GM21360 (cell line): ENCODE data around the gene ZNRF2.
"Not testable (repeated sequence)": the region's sequence is repeated elsewhere in the genome, so short reads cannot be mapped to it uniquely, and the experiment has no call there.

Experiments
- ATAC-seq: cut with Tn5 transposase; IDR thresholded peaks from one replicate; pipeline ENCODE4 v1.9.1; 2021; ENCODE audit warnings: mild to moderate bottlenecking, moderate library complexity; ENCODE audit not compliant: unreplicated experiment

ZNRF2 gene

DNA sequence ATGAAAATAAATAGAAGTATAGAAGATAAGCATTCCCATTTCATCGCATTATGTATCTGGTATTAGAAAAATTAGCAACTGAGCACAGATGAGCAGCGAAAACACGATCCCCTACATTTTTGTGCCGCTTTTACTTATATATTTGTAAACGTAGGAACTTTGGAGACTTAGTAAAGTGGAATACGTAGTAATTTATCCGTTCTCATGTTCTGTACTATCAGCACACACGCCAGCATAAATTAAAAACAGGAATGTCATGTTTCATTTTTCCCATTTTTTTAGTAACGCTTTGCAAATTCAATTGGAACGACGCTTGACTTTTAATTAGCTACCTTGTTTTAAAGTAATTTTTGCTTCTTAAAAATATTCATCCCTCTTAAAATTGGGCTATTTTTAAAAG lies 2.4 kb downstream of the ZNRF2 start:
- ATAC-seq, result no peak

DNA sequence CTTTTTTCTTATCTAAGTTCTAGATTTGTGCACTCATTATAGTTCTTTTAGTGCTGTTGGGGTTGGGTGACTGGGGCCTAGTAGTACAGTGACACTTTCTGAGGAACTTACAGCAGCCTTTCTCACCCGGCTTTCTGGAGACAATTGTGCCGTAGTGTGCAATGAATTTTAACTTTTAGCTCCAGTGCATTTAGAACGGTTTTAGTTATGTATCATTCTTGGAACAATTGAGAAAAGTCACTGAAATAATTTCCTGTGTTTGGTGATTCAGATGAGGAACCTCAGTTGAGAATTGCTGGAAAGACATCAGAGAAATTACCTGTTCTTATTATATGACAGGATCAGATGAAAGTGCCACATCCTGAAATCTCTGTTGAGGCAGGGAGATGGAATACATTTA lies 3.2 kb downstream of the ZNRF2 start:
- ATAC-seq, result not testable (repeated sequence)

DNA sequence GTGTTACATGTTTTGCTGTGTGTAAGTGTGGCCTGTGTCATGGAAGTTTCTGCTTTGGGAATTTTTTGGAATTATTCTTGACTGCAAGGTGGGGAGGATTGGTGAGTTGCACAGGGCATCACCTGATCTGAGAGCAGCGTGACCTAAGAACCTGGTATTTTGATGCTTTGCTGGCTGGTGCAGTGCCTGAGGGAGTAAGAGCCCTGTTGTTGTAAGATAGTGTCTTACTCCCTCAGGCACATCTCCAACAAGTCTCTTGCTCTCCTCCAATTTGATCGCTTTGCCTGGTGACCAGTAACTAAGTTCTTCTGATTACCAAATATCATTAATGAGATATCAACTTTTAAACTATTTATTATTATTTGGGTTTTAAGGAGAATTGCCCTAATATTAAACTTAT lies 5.2 kb downstream of the ZNRF2 start:
- not testable (repeated sequence) for ATAC-seq

DNA sequence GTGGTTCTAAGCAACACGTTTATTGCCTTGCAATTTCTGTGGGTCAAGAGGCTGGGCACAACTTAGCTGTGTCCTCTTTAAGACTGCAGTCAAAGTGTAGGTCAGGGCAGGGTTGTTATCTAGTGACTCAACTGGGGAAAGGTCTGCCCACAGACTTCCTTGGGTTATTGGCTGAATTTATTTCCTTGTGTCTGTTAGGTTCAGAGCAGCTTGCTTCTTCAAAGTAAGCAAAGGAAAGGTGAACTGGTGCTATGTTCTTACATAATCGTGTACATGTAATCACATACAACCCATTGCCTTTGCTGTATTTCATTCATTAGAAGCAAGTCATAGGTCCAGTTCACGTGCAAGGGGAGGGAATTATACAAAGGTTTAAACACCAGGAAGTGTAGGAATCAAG lies 5.9 kb downstream of the ZNRF2 start:
- ATAC-seq, result not testable (repeated sequence)

DNA sequence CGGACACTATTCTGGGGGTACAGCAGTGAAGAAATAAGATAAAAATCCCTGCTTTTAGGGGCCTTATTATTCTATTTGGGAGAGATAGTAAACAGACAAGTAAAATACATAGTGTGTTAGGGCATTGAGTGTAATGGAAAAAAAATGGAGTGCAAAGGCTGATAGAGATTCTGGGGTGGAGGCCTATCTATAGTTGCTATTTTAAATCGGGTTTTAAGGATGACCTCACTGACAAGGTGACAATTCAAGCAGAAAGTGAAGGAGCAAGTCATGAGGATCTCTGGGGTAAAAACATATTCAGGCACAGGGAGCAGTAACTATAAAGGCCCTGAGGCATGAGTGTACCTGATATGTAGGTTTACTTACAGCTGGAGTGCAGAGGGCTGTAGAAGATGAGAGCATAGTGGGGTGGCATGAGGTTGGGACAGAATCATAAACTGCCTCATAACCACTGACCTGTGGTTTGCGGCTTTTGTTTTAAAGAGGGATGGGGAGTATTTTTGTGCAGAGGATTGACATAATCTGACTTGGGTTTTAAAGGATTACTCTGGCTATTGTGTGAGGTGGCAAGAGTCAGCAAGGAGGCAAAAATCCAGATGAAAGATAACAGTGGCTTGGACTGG lies 8.1 kb downstream of the ZNRF2 start:
- not testable (repeated sequence) for ATAC-seq

DNA sequence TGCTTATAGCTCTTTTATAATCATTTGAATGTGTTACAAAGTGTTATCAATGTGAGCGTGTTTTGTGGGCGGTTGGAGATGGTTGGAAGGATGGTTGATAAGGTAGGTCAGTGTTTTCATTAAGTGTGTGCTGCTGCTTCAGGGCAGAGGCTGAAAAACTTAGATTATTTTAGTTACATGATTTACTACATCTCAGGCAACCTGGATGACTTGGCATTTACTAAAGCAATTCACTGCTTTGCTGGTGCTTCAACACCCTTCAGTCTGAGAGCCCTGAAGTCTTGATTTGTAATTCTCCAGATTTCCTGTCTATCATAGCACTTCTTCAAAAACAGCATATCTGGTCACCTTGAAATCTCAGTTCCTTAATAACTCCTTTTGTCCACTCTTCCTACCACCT lies 11.9 kb downstream of the ZNRF2 start:
- not testable (repeated sequence) for ATAC-seq

DNA sequence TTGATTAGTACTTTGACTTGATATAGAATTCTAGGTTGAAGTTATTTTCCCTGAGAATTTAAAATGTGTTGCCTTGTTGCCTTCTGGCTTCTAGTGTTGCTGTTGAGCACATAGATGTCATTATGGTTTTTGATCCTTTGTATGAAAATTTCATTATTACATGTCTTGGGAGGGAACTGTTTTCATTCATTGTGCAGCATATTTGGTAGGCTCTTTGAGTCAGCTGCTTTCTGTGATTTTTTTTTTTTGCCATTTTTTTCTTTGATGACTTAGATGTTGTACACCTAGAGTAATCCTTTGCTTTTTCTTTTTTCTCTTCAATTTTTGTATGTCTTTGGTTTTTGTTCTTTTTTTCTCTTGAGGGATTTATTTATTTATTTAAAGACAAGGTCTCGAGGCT lies 13.1 kb downstream of the ZNRF2 start:
- ATAC-seq, result not testable (repeated sequence)

DNA sequence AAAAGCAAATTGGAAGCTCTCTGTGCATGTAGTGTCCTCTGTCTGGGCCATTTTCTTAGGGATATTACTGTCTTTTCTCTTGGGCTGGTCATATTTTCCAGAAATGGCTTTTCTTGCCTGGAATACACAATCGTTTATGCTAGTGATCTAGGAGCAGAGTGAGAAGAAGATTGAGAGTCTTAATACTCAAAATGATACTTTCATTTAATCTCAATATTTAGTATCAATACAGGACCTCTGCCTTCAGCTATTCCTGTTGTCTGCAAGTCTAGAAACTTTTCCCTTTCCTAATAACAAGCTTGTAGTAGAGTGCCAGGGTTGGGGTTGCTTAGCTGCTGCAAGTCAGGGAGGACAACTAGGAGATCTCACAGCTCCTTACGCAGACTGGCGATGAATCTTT lies 14.0 kb downstream of the ZNRF2 start:
- not testable (repeated sequence) for ATAC-seq

DNA sequence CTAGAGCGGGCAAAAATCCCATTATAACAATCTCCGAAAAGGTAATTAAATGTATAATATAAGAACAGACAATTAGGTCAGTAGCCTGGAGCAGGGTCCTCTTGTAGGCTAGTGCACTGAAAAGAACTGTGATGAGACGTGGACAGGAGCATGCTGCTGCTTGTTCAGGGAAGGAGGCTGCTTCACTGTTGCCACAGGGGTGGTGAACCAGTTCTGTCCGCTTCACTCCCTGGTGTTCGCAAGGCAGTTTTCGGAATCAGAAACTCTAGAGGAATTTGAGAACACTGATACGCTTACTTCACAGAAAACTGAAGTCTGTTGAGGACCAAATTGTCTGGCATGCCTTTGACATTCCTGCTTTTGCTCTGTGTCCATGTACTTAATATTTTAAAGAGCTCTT lies 17.4 kb downstream of the ZNRF2 start:
- no peak for ATAC-seq

DNA sequence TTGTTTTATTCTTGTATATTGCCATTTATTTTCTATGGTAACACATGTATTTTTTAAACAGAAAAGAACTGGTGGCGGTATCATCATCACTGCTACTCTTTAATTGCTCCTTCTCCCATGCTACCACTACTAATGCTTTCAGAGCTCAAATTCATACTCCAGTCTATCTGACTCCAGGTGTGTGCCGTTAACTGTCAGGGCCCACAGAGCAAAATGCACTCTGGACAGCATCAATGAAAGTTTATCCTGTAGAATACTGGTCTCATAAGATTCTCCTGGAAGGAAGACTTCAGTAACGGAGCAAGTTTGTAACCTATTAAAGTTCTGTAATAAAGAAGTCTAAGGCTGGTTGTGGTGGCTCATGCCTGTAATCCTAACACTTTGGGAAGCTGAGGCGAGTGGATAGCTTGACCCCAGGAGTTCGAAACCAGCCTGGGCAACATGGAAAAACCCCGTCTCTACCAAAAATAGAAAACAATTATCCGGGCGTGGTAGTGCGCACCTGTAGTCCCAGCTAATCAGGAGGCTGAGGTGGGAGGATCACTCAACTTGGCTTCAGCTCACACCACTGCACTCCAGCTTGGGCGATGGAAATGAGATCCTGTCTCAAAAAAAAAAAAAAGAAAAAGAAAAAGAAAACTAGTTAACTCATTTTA lies 18.4 kb downstream of the ZNRF2 start:
- no peak for ATAC-seq

DNA sequence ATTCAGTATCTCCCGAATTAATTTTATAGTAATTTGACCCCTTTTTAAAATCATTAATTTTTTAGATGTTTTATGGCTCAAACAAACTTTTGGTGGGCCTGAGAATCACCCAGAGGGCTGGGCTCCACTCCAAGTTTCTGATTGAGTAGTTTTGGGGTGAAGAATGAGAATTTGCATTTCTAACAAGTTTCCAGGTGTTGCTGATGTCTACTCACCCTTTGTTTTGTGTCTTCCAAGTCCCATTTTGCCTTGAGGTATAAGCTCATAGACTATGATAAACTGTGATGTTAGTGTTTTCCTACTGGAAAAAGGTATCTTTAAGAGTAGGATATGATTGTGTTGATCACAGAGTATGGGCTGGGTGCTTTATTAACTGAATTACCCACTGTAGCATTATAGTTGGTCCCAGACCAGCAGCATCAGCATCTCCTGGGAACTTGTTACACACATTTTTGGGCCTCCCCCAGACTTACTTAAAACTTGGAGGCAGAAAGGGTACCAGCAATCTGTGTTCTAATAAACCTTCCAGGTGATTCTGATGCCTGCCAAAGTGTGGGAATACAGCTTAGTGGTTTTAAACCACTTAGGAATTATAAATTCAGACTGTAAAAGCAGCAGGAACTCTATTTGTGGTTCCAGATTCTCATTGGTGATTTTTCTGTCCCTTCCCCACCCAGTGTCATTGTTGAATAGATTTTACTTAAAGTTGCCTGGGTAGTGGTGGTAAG lies 19.1 kb downstream of the ZNRF2 start:
- ATAC-seq, result peak; percentile 60

DNA sequence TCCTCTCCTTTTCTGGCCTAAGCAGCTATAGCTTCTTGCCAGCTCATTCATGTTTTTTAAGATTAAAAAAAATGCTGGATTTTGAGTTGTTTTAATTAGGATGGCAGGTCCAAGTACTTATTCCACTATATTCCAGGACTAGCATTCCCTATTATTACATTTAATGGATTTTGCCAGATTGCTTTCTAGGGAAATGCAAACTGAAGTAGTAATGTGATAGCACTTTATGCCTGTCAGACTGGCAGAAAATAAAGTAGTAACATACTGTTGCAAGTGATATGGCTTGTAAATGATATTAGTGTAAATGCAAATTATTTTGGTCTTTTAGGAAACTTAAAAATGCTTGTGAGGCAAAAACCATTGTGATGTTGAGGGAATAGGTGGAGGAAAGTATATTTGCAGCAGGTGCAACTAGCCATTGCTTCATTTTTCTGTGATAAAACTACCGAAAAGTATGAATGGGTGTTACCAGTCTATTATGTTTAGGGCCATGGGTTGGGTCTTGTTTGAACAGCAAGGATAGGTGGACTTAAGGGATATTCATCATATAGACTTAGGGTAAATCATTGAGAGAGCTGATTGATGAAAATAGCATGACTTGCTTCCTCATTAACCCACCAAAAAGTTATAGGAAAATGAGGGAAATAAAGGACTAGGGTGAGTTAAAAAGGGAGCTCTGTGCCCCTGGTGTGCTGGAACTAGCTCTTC lies 19.9 kb downstream of the ZNRF2 start:
- no peak for ATAC-seq

DNA sequence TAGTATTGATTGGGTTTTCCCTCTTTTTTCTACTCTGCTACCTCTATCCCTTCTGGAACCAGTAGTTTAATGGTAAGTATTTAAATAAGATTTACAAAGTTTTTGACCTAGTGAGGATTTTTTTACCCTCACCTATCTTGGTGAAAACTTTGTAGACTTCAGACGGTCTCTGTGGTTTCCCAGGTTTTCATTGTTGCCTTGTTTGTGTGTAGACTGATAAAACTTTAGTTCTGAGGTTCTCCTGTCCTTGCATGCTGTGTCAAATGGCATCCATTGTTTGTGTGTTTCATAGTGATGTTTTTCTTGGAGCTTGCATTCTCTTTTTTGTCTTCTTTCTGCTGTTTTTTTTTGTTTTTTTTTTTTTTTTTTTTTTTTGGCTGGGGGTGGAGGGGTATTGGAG lies 22.6 kb downstream of the ZNRF2 start:
- ATAC-seq, result no peak

DNA sequence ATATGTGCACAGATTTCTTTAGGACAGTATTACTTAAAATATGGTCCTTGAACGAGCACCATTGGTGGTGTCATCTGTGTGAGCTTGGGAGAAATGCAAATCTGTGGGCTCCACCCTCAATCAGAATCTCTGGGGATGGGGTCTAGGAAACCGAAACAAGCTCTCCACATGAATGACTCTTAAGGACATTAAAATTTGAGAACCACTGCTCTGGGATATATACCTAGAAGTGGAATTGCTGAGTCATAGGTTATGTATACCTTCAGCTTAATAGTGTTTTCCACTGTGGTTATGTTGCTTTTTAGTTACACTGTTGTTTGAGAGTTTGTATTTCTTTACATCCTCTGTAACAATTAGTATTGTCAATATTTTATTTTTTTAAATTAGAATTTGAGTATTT lies 24.0 kb downstream of the ZNRF2 start:
- ATAC-seq, result no peak

DNA sequence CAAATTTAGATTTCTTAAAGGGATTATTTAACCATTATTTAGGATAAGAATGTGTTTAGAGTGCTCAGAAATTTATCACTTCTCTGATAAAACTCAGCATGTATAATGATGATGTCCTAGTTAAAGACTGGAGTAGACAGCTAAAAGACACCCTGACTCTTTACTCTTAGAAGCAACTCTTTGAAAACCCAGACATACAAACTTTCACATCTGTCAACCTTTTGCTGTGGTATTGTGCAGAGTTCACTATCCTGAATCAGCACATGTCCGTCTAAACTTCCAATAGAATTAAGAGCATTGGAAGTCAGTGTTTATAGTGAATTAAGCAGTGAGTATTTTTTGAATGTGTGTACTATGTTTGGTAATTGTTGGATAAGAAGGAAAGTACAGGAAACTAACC lies 24.9 kb downstream of the ZNRF2 start:
- ATAC-seq, result no peak

DNA sequence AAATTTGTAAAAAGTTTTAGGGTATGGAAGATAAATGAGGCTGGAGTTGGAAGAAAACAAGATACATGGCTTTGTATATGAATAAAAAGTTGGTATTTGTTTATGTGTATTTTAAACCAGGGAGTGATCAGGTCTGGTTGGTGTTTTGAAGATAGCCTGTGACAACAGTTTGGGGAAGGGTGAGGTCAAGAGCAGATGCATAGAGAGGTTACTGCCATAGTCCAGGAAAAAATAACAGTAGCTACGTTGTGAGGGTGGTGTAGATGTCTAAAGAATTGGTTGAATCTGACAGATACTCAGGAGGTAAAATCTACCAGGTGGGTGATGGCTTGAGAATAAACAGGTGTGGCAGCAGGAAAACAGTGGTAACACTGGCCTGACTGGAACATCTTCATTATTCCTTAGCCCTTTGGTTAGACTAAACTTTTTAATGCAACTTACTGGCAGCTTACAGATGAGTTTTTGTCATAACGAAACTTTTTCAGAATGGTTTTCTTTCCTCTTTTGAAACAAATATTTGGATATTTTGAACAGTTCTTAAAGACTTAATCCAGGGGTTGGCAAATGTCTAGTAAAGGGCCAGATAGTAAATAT lies 25.5 kb downstream of the ZNRF2 start:
- no peak for ATAC-seq

DNA sequence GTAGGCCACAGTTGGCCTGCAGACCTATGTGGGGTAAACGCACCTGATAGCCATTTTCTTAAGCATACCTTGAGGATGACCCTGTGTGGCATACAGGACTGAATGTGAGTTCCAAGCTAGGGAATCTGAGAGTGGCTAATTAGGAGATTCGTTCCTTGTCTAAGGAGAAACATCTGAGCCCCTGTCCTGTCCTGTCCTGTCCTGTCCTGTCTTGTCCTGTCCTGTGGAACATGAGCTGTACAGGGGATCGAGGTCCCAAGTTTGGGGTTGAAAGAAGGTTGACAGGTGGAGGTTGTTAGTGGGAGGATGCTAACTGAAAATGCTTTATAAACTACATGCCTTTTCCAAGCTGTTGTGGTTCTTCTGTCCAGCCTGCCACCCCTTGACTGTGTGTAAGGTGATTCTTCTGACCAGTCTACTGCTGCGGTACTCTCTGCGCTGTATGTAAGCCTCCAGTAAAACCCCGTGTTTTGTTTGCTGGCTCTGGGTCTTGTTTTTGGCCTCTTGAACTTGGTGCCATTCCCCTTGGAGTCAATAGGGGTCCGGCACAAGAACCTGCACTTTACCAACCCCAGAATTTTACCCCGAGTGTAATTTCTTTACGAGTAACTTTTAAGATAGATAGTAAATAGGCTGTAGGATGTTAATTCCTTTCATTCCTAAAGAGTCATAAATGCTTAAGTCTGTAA lies 26.4 kb downstream of the ZNRF2 start:
- no peak for ATAC-seq

DNA sequence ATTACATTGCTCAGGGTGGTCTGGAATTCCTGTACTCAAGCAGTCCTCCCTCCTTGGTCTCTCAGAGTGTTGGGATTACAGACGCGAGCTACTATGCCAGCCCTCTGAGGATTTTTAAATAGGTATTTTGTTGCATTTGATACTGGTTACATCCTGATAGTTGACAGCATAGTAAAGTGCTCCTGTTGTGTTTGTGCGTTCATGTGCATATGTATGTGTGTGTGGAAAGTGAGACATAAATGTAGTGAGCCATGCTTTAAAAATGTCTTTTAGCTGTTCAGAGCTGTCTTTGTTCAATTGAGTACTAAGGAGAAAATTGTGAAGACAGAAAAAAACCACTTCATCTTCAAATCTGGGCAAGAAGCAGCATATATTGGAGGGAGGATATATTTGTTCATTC lies 27.8 kb downstream of the ZNRF2 start:
- ATAC-seq, result no peak

DNA sequence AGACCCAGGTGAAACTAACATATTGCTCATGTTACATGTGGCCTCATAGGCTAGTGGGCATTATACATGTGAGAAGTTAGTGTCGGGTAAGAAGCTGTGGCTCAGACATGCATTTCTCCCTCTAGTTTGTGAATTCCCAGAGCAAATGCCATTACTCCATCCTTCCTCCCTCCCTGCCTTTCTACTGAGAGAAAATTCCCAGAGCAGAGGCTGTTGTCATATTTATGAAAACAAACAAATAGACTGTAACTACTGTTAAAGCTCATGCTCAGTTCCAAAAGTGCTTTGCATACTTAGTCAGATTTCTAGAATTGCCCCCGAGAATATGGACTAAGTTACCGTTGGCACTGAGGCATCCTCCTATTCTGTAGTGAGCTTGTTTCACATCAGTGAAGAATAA lies 29.0 kb downstream of the ZNRF2 start:
- ATAC-seq, result no peak

DNA sequence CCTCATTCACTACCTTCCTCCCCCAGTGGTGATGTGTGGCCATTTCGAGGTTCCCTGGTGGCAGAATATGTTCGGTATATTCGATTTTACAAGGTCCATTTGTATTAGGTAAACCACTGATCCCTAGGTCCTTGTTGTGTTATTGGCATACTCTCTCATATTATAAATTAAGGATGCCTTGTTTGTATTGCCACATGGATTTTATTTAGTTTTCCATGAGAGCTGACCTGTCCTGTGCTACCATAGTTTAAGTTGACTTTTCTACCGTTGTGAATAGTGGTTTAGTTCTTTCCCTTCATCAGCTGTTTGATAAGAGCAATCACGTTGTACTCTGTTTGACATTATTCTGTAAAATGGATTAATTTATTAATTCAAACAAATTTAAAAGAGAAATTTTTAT lies 29.4 kb downstream of the ZNRF2 start:
- no peak for ATAC-seq

DNA sequence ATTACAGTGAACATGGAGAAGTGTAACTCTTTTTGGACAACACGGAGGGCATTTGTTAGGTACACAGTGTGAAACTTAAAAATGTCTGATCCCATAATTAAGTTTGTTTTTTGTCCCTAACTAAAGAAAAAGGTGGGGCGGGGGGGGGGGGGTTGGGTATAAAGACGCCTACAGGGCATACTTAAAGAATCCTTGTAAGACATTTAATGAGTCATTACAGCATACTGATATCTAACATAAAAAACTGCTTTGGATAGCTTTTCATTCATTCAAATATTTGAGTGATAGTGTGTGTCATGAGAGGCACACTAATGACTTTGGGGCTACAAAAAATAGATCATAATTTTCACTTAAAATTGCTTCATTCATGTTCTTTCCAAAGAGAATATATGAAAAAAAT lies 31.2 kb downstream of the ZNRF2 start:
- ATAC-seq, result no peak
